Muscle layer of duodenum (tissue), 2 donors: Measurements from ENCODE around the gene GSTM2.
"Not testable (repeated sequence)": the region's sequence is repeated elsewhere in the genome, so short reads cannot be mapped to it uniquely, and the experiment has no call there.

Experiments used
- H3K27ac ChIP-seq: one replicate; pipeline ENCODE4 v1.7.0; 2013; ENCODE audit warnings: mild to moderate bottlenecking, low read length
- H3K27me3 ChIP-seq: one replicate; pipeline ENCODE4 v1.7.0; 2013; ENCODE audit warnings: low read depth, mild to moderate bottlenecking, control low read depth, low read length
- H3K36me3 ChIP-seq, 2 donors: one replicate each; pipeline ENCODE4 v1.7.0; 2013; ENCODE audit warnings: low read length in 2 of 2, control low read depth in 1 of 2, mild to moderate bottlenecking in 1 of 2; ENCODE audit not compliant: insufficient read depth in 2 of 2, control insufficient read depth in 1 of 2
- H3K4me1 ChIP-seq, 2 donors: one replicate each; pipeline ENCODE4 v1.7.0; 2013; ENCODE audit warnings: low read length in 2 of 2, mild to moderate bottlenecking in 2 of 2, control low read depth in 1 of 2, moderate library complexity in 1 of 2; ENCODE audit not compliant: insufficient read depth in 2 of 2, control insufficient read depth in 1 of 2
- H3K4me3 ChIP-seq, 2 donors: one replicate each; pipeline ENCODE4 v1.7.0; 2013; ENCODE audit warnings: low read length in 2 of 2, low read depth in 1 of 2, mild to moderate bottlenecking in 1 of 2
- H3K9me3 ChIP-seq, 2 donors: one replicate each; pipeline ENCODE4 v1.7.0; 2013; ENCODE audit warnings: low read length in 2 of 2, control low read depth in 1 of 2, mild to moderate bottlenecking in 1 of 2; ENCODE audit not compliant: control insufficient read depth in 1 of 2
- donor health status: healthy.

The GSTM2 gene

DNA sequence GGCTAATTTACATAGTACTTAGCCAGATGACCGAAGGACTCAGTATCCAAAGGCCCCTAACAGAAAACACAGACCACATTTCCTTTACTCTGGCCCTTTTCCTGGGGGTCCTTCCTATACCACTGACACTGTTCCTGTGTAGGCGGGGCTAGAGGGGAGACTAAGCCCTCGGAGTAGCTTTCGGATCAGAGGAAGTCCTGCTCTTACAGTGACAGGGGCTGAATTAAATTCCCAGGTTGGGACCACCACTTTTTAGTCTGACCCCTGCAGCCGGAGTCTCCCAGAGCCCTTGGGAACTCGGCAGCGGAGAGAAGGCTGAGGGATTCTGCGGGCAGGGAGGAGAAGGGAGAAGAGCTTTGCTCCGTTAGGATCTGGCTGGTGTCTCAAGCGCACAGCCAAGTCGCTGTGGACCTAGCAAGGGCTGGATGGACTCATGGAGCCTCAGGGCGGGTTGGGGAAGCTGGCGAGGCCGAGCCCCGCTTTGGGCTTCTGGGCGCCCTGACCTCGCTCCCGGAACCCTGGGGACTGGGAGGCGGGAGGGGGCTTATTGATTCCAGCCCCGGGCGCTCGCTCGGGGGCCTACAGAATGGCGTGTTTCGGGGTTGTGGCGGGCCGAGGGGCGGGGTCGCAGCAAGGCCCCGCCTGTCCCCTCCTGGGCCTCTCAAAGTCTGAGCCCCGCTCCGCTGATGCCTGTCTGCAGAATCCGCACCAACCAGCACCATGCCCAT is 43.9 kb downstream of the GSTM2 start, which contains the start of gene GSTM5:
Gene GSTM5, plus strand, starts transcription at position 659 of the 728 bp plus-strand sequence. Its CDS starts 62 bp downstream, at position 721.
- not testable (repeated sequence) for H3K27ac ChIP-seq, H3K9me3 ChIP-seq, H3K36me3 ChIP-seq, H3K27me3 ChIP-seq
- Histone ChIP-seq H3K4me3 (peak within 1 kb of the TSS; percentile 7 to 62), H3K4me1 (peaks cover 0 to 18% of the 10 kb centered on the region in 2 donors)

- Histone ChIP-seq H3K27me3 (no peaks in the 10 kb centered on the region), H3K36me3 (no peaks in the 10 kb centered on the region), H3K9me3 (peaks cover 0 to 2% of the 10 kb centered on the region in 2 donors), H3K4me3 (peak overlapping the region; percentile 7 to 62), H3K4me1 (peaks cover 0 to 18% of the 10 kb centered on the region in 2 donors), H3K27ac (no peak overlapping the region)
Measured at GRCh38 chr1:109712321-109712864, 44.5 kb downstream of the GSTM2 start.

DNA sequence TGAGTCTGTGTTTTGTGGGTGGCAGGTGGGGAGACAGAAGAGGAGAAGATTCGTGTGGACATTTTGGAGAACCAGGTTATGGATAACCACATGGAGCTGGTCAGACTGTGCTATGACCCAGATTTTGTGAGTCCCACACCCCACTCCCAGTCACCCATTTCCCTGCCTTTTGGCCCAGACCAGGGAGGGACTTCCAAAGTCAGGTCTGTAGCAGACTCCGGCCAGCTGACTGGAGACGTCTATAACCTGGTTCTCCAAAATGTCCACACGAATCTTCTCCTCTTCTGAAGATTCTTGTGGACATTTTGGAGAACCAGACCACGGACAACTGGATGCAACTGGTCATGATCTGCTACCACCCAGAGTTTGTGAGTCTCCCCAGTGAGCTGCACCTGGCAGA is 45.8 kb downstream of the GSTM2 start:
- no peak overlapping the region for H3K4me3 ChIP-seq
- H3K36me3 ChIP-seq: no peaks in the 10 kb centered on the region
- H3K27ac ChIP-seq: no peak overlapping the region
- no peaks in the 10 kb centered on the region for H3K27me3 ChIP-seq
- H3K4me1 ChIP-seq: peaks cover 0 to 18% of the 10 kb centered on the region in 2 donors
- no peaks in the 10 kb centered on the region for H3K9me3 ChIP-seq

GRCh38 chr1:109714661-109715372 is 47.0 kb downstream of the GSTM2 start:
- Histone ChIP-seq H3K27me3 (no peaks in the 10 kb centered on the region), H3K36me3 (no peaks in the 10 kb centered on the region), H3K4me1 (peaks cover 0 to 18% of the 10 kb centered on the region in 2 donors), H3K27ac (no peak overlapping the region), H3K4me3 (no peak overlapping the region), H3K9me3 (no peaks in the 10 kb centered on the region)

DNA sequence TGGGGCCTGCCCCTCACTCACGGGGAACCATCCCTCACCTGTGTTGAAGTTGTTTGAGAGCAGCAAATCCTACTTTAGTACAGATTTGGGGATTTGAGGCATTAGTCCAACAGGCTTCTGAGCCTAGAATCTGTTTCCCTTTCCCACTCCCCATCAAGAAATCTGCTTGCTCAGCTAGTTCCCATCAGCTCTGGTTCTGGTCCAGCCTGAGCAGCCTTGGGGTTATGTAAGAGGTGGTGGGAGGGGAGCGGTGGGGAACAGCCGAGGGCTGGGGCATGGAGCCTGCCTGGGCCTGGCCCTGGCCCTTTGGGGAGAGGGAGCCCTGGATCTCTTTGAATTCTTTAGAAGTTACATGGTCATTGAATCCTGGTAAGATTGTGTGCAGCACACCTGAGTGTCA is 48.3 kb downstream of the GSTM2 start:
- peaks cover 0 to 18% of the 10 kb centered on the region in 2 donors for H3K4me1 ChIP-seq
- no peaks in the 10 kb centered on the region for H3K27me3 ChIP-seq
- no peaks in the 10 kb centered on the region for H3K36me3 ChIP-seq
- H3K4me3 ChIP-seq: no peak overlapping the region
- H3K27ac ChIP-seq: no peak overlapping the region
- no peaks in the 10 kb centered on the region for H3K9me3 ChIP-seq

- Histone ChIP-seq H3K27me3 (no peaks in the 10 kb centered on the region), H3K9me3 (no peaks in the 10 kb centered on the region), H3K4me1 (peaks cover 0 to 18% of the 10 kb centered on the region in 2 donors), H3K27ac (no peak overlapping the region), H3K4me3 (no peak overlapping the region), H3K36me3 (no peaks in the 10 kb centered on the region)
Measured at GRCh38 chr1:109716570-109717090, 48.8 kb downstream of the GSTM2 start.

DNA sequence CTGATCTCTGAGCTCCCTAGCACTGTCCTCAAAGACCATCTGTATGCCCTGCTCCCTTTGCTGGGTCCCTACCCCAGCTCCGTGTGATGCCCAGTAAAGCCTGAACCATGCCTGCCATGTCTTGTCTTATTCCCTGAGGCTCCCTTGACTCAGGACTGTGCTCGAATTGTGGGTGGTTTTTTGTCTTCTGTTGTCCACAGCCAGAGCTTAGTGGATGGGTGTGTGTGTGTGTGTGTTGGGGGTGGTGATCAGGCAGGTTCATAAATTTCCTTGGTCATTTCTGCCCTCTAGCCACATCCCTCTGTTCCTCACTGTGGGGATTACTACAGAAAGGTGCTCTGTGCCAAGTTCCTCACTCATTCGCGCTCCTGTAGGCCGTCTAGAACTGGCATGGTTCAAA is 49.9 kb downstream of the GSTM2 start:
- H3K27me3 ChIP-seq: no peaks in the 10 kb centered on the region
- H3K27ac ChIP-seq: no peak overlapping the region

DNA sequence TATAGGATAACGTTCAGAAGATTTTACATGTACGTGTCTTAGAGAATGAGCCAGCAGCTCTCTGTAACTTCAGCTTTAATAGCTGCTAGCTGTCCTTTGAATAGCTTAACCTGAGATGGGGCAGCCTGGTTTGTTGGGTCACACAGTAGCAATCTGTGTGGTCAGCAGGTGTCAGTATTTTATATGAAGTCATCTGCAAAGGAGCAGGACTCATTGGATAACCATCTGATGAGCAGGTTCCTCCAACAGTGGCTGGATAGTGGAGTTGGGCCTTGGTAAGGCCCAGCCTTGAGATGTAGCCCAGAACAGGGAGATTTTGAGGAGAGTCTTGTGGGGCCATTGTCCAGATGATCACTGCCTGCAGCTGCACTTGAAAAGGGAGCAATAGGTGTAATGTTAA is 50.6 kb downstream of the GSTM2 start:
- H3K4me3 ChIP-seq: no peak overlapping the region
- H3K4me1 ChIP-seq: peaks cover 0 to 20% of the 10 kb centered on the region in 2 donors
- no peak overlapping the region for H3K27ac ChIP-seq
- H3K27me3 ChIP-seq: no peaks in the 10 kb centered on the region
- H3K9me3 ChIP-seq: no peaks in the 10 kb centered on the region
- H3K36me3 ChIP-seq: no peaks in the 10 kb centered on the region

More for the DNA sequence above, 49.9 kb downstream of the GSTM2 start:
- no peak overlapping the region for H3K4me3 ChIP-seq
- H3K36me3 ChIP-seq: no peaks in the 10 kb centered on the region
- no peaks in the 10 kb centered on the region for H3K9me3 ChIP-seq
- H3K4me1 ChIP-seq: peaks cover 0 to 15% of the 10 kb centered on the region in 2 donors

DNA sequence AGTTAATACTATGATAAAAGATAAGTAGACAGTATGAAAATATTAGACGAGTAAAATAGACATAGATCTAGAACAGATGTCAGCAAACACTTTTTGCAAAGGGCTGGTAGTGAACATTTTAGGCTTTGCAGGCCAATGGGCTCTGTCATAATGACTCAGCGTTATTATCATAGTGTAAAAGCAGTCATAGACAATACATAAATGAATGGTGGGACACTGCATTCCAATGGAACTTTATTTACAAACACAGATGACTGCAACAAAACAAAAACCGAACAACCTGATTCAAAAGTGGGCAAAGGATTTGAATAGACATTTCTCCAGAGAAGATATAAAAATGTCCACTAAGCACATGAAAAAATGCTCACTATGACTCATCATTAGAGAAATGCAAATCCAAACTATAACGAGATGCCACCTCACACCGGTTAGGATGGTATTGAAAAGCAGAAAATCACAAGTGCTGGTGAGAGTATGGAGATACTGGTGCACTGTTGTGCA is 51.5 kb downstream of the GSTM2 start:
- peaks cover 0 to 18% of the 10 kb centered on the region in 2 donors for H3K4me1 ChIP-seq
- H3K9me3 ChIP-seq: no peaks in the 10 kb centered on the region
- no peak overlapping the region for H3K4me3 ChIP-seq
- no peak overlapping the region for H3K27ac ChIP-seq
- H3K27me3 ChIP-seq: no peaks in the 10 kb centered on the region
- no peaks in the 10 kb centered on the region for H3K36me3 ChIP-seq

- Histone ChIP-seq H3K9me3 (no peaks in the 10 kb centered on the region), H3K27ac (no peak overlapping the region), H3K36me3 (no peaks in the 10 kb centered on the region), H3K4me3 (no peak overlapping the region), H3K27me3 (no peaks in the 10 kb centered on the region), H3K4me1 (peaks cover 0 to 8% of the 10 kb centered on the region in 2 donors)
Measured at GRCh38 chr1:109721042-109721441, 53.2 kb downstream of the GSTM2 start.

- no peak overlapping the region for H3K4me3 ChIP-seq
- no peaks in the 10 kb centered on the region for H3K36me3 ChIP-seq
- no peak overlapping the region for H3K27ac ChIP-seq
- H3K9me3 ChIP-seq: no peaks in the 10 kb centered on the region
- peaks cover 0 to 8% of the 10 kb centered on the region in 2 donors for H3K4me1 ChIP-seq
- no peaks in the 10 kb centered on the region for H3K27me3 ChIP-seq
Measured at GRCh38 chr1:109721971-109722370, 54.1 kb downstream of the GSTM2 start.
